ENCODE data around the gene GPX2. TPM values are rescaled to one million over a fixed set of nuclear protein-coding genes. Genes with fewer than 3 reads are reported as not detected.
A peak's percentile ranks its signal among the peaks of the same experiment; 100 is the strongest.

GPX2 gene
- total RNA-seq, 1 experiment from 2014 or later, result 0.15 TPM

- in situ Hi-C loops (cut with HindIII; ENCODE audit: low pct_unique_long_range_greater_than_20kb, low sequenced_read_pairs), result no loop called here
- no peak for TF ChIP-seq CTCF (IDR thresholded peaks at IDR 0.05)
- TF ChIP-seq TCF7L2 (IDR thresholded peaks at IDR 0.05; ENCODE audit: low read depth, low read length), result no peak
These were observed 30.5 kb upstream of the GPX2 start for GRCh38 chr14:64973026-64973442.

GRCh38 chr14:64971943-64972791 lies 29.6 kb upstream of the GPX2 start, which contains the start of gene RAB15:
TSS of gene RAB15 (minus strand) at chr14:64972336. CDS start at chr14:64972076, 260 bp downstream.
- no peaks in the 10 kb centered on the region for H3K4me1 ChIP-seq (ENCODE audit: control insufficient read depth, insufficient read depth, low read length)
- TF ChIP-seq POLR2AphosphoS5 (IDR thresholded peaks at IDR 0.05; ENCODE audit: low read depth, low read length) (no peak), TCF7L2 (IDR thresholded peaks at IDR 0.05; ENCODE audit: low read depth, low read length) (no peak), REST (IDR thresholded peaks at IDR 0.05; ENCODE audit: insufficient read depth in 1 of 2, low read depth in 2 of 2, low read length in 1 of 2) (no peak), SIN3A (IDR thresholded peaks at IDR 0.05; ENCODE audit: borderline replicate concordance, insufficient read depth, low read depth, low read length) (no peak), CTCF (IDR thresholded peaks at IDR 0.05) (no peak)
- no TSS peak for BruUV-seq (replicated peaks)
- no peak within 1 kb of the TSS for H3K27ac ChIP-seq (ENCODE audit: low read length)
- no peaks in the 10 kb centered on the region; the same call in 1 of the 2 replicates for H3K27me3 ChIP-seq (ENCODE audit: control insufficient read depth, insufficient read depth, low read length)
- ChIA-PET CTCF (no interaction called here), POLR2A (no interaction called here)
- DNase-seq (ENCODE audit: low read depth, low spot score) (no peak), ATAC-seq (peak; percentile 80)
- H3K4me3 ChIP-seq (ENCODE audit: low read depth in 2 of 2, low read length in 2 of 2), result peak within 1 kb of the TSS; percentile 47 to 54
- intact Hi-C loops (cut with micrococcal nuclease; ENCODE audit: unreplicated experiment), result no loop called here
- H3K9me3 ChIP-seq (ENCODE audit: control insufficient read depth, insufficient read depth, low read depth, low read length), result no peaks in the 10 kb centered on the region
- H3K36me3 ChIP-seq (ENCODE audit: control insufficient read depth, insufficient read depth, low read length), result no peaks in the 10 kb centered on the region
- in situ Hi-C loops (cut with HindIII; ENCODE audit: low pct_unique_long_range_greater_than_20kb, low sequenced_read_pairs), result no loop called here

More at GRCh38 chr14:64973026-64973442, 30.5 kb upstream of the GPX2 start:
- no peaks in the 10 kb centered on the region; the same call in 1 of the 2 replicates for H3K27me3 ChIP-seq (ENCODE audit: control insufficient read depth, insufficient read depth, low read length)
- DNase-seq (ENCODE audit: low read depth, low spot score) (no peak), ATAC-seq (no peak)
- POLR2A ChIA-PET, result no interaction called here
- no peaks in the 10 kb centered on the region for H3K4me1 ChIP-seq (ENCODE audit: control insufficient read depth, insufficient read depth, low read length)
- no TSS peak for BruUV-seq (replicated peaks)
- CTCF ChIA-PET, result no interaction called here
- intact Hi-C loops (cut with micrococcal nuclease; ENCODE audit: unreplicated experiment), result no loop called here
- H3K9me3 ChIP-seq (ENCODE audit: control insufficient read depth, insufficient read depth, low read depth, low read length), result no peaks in the 10 kb centered on the region
- peak overlapping the region in 1 of 2 experiments; percentile 54; a peak in 1 of 4 replicates for H3K4me3 ChIP-seq (ENCODE audit: low read depth in 2 of 2, low read length in 2 of 2)
- no peak overlapping the region for H3K27ac ChIP-seq (ENCODE audit: low read length)
- H3K36me3 ChIP-seq (ENCODE audit: control insufficient read depth, insufficient read depth, low read length), result no peaks in the 10 kb centered on the region

Data from Panc1 (cell line).